GM12878 (cell line): ENCODE results near the gene RUNX3. TPM values are rescaled to one million over a fixed set of nuclear protein-coding genes. Genes with fewer than 3 reads are reported as not detected.

Experiments
- ATAC-seq: fragments of 200-7000 bp; cut with Tn5 transposase; 3 replicates; pipeline ENCODE4 v1.9.1; 2020; ENCODE audit warnings: mild to moderate bottlenecking, moderate library complexity
- BruUV-seq: library from RNA; stranded (reverse); fragments of 400-500 nt; replicated peaks from 2 replicates; lab custom pipeline; 2021; lab: Mats Ljungman, UMichigan
- CTCF ChIA-PET: fragments of 300-600 bp; sonication (Branson Sonifier 250); formaldehyde crosslinking; extraction: SDS; loops from one replicate; lab custom pipeline; 2021; ENCODE audit warnings: inconsistent platforms; lab: Yijun Ruan, JAX
- POLR2A ChIA-PET: fragments of 350-600 bp; formaldehyde crosslinking; extraction: SDS; loops from one replicate; lab custom pipeline; 2021; ENCODE audit warnings: inconsistent platforms; lab: Charles Lee
- RAD21 ChIA-PET: fragments of 300-600 bp; sonication (Branson Sonifier 250); formaldehyde crosslinking; loops from one replicate; lab custom pipeline; 2023; ENCODE audit warnings: antibody characterized with exemption; ENCODE audit not compliant: unreplicated experiment; lab: Charles Lee
- SMC1A ChIA-PET: fragments of 300-600 bp; sonication (Branson Sonifier 250); formaldehyde crosslinking; loops from one replicate; lab custom pipeline; 2023; ENCODE audit not compliant: unreplicated experiment, uncharacterized antibody; lab: Charles Lee
- DNase-seq: peaks from one replicate; pipeline ENCODE4 v3.0.0-alpha.2; 2011; ENCODE audit warnings: low read depth, low spot score
- FAIRE-seq: peaks from 3 replicates; lab custom pipeline; 2011; peaks lifted over from hg19 to GRCh38; lab: Jason Lieb, UNC
- H2AFZ ChIP-seq: 2 replicates; pipeline ENCODE4 v1.6.0; 2011; ENCODE audit warnings: low read depth, low read length, control low read depth; ENCODE audit not compliant: control insufficient read depth
- H3K27ac ChIP-seq: 2 replicates; pipeline ENCODE4 v1.5.1; 2011; ENCODE audit warnings: control low read depth; ENCODE audit not compliant: control insufficient read depth, insufficient read depth
- H3K27me3 ChIP-seq, 2 experiments: replicated peaks in 1 of 2; 2 replicates each; pipeline versions ENCODE4 v1.6.0 to v1.6.1; 2011; ENCODE audit warnings: low read length in 1 of 2; ENCODE audit not compliant: control insufficient read depth in 2 of 2, insufficient read depth in 2 of 2
- H3K36me3 ChIP-seq, 2 experiments: 2 replicates each; pipeline ENCODE4 v1.5.1; 2011; ENCODE audit warnings: low read length in 1 of 2; ENCODE audit not compliant: control insufficient read depth in 2 of 2, insufficient read depth in 2 of 2
- H3K4me1 ChIP-seq: 2 replicates; pipeline ENCODE4 v1.6.1; 2011; ENCODE audit warnings: mild to moderate bottlenecking, low read length, moderate library complexity, mixed read lengths; ENCODE audit not compliant: control insufficient read depth, insufficient read depth
- H3K4me2 ChIP-seq: 2 replicates; pipeline ENCODE4 v1.6.0; 2011; ENCODE audit warnings: control low read depth; ENCODE audit not compliant: control insufficient read depth, insufficient read depth
- H3K4me3 ChIP-seq: fragments of 200-600 bp; sonication (generic); 2 replicates; pipeline ENCODE4 v1.5.1; 2016
- H3K79me2 ChIP-seq: 2 replicates; pipeline ENCODE4 v1.6.0; 2011; ENCODE audit warnings: low read length; ENCODE audit not compliant: control insufficient read depth, insufficient read depth
- H3K9ac ChIP-seq: 2 replicates; pipeline ENCODE4 v1.8.0; 2011; ENCODE audit warnings: low read length, control low read depth, mixed read lengths; ENCODE audit not compliant: control insufficient read depth, insufficient read depth
- H3K9me3 ChIP-seq: replicated peaks from 3 replicates; pipeline ENCODE4 v1.5.1; 2011; ENCODE audit warnings: mild to moderate bottlenecking, low read length; ENCODE audit not compliant: control insufficient read depth, insufficient read depth
- H4K20me1 ChIP-seq: 2 replicates; pipeline ENCODE4 v1.6.0; 2011; ENCODE audit not compliant: control insufficient read depth, insufficient read depth
- ATF7 ChIP-seq: fragments of 450-650 bp; IDR thresholded peaks from 2 replicates; pipeline ENCODE4 v1.6.1; 2016; ENCODE audit warnings: low read depth, mild to moderate bottlenecking
- BHLHE40 ChIP-seq, 2 experiments: fragments of 450-650 bp in 1 of 2; IDR thresholded peaks; 2 replicates each; pipeline ENCODE4 v1.6.1; 2011 to 2017; ENCODE audit warnings: low read depth in 2 of 2, borderline replicate concordance in 1 of 2, improper control_type of control experiment in 1 of 2, low read length in 1 of 2, mild to moderate bottlenecking in 1 of 2
- CBX3 ChIP-seq: fragments of 200-600 bp; sonication (generic); IDR thresholded peaks from 2 replicates; pipeline ENCODE4 v1.6.1; 2016; ENCODE audit warnings: low read depth, borderline replicate concordance
- CEBPB ChIP-seq, 2 experiments: fragments of 150-350 bp in 1 of 2; IDR thresholded peaks; 2 replicates each; pipeline ENCODE4 v1.6.1; 2012 to 2014; ENCODE audit warnings: low read depth in 2 of 2, low read length in 2 of 2, borderline replicate concordance in 1 of 2, inconsistent platforms in 1 of 2
- DPF2 ChIP-seq: fragments of 450-650 bp; IDR thresholded peaks from 2 replicates; pipeline ENCODE4 v1.6.1; 2017; ENCODE audit warnings: mild to moderate bottlenecking
- GABPA ChIP-seq: IDR thresholded peaks from 2 replicates; pipeline ENCODE4 v1.6.1; 2014; ENCODE audit warnings: antibody characterized with exemption, low read depth, mild to moderate bottlenecking, inconsistent platforms
- HCFC1 ChIP-seq: fragments of 150-350 bp; IDR thresholded peaks from 2 replicates; pipeline ENCODE4 v1.6.1; 2014; ENCODE audit warnings: low read length
- IRF4 ChIP-seq: IDR thresholded peaks from 2 replicates; pipeline ENCODE4 v1.6.1; 2011; ENCODE audit warnings: low read depth, low read length
- KDM1A ChIP-seq: fragments of 200-600 bp; sonication (generic); IDR thresholded peaks from 2 replicates; pipeline ENCODE4 v1.6.1; 2016; ENCODE audit warnings: borderline replicate concordance
- MYB ChIP-seq: fragments of 150-350 bp; IDR thresholded peaks from 2 replicates; pipeline ENCODE4 v1.6.1; 2014; ENCODE audit warnings: mild to moderate bottlenecking, low read depth, low read length, borderline replicate concordance
- NBN ChIP-seq: fragments of 450-650 bp; IDR thresholded peaks from 2 replicates; pipeline ENCODE4 v1.6.1; 2016
- NFIC ChIP-seq: IDR thresholded peaks from 2 replicates; pipeline ENCODE4 v1.6.1; 2012; ENCODE audit warnings: low read depth, mild to moderate bottlenecking, inconsistent platforms, low read length, moderate library complexity
- NFYA ChIP-seq: IDR thresholded peaks from 2 replicates; pipeline ENCODE4 v1.6.1; 2011; ENCODE audit warnings: low read depth, mild to moderate bottlenecking, low read length, improper control_type of control experiment, borderline replicate concordance
- NR2C2 ChIP-seq: IDR thresholded peaks from 2 replicates; pipeline ENCODE4 v1.6.1; 2011; ENCODE audit warnings: borderline replicate concordance, low read depth; ENCODE audit not compliant: control insufficient read depth, insufficient read length
- POLR2A ChIP-seq: IDR thresholded peaks from 2 replicates; pipeline ENCODE4 v1.6.1; 2011; ENCODE audit warnings: low read depth, mild to moderate bottlenecking, low read length
- POLR2AphosphoS5 ChIP-seq: IDR thresholded peaks from 2 replicates; pipeline ENCODE4 v1.6.1; 2011; ENCODE audit warnings: mild to moderate bottlenecking, low read length, inconsistent platforms
- RAD21 ChIP-seq: IDR thresholded peaks from 2 replicates; pipeline ENCODE4 v1.6.1; 2011; ENCODE audit warnings: mild to moderate bottlenecking, low read depth, low read length, moderate library complexity; ENCODE audit not compliant: insufficient read depth
- RCOR1 ChIP-seq: conservative IDR thresholded peaks from 2 replicates; pipeline ENCODE4 v1.6.1; 2012; ENCODE audit warnings: low read depth, low read length, improper control_type of control experiment
- SIN3A ChIP-seq: IDR thresholded peaks from 2 replicates; pipeline ENCODE4 v1.6.1; 2012; ENCODE audit warnings: low read depth, low read length, improper control_type of control experiment
- SPI1 ChIP-seq: IDR thresholded peaks from 2 replicates; pipeline ENCODE4 v1.6.1; 2011; ENCODE audit warnings: low read depth, mild to moderate bottlenecking, low read length, moderate library complexity, borderline replicate concordance; ENCODE audit not compliant: insufficient read depth
- ZBTB11 ChIP-seq: fragments of 450-650 bp; formaldehyde crosslinking; IDR thresholded peaks from 2 replicates; pipeline ENCODE4 v1.5.0; 2022; ENCODE audit warnings: mild to moderate bottlenecking, missing genetic modification characterization
- WGBS: methylation state at CpG from one replicate; pipeline ENCODE4 v1.1.6; 2016; ENCODE audit warnings: low lambda C conversion rate; ENCODE audit not compliant: insufficient replicate concordance, insufficient coverage; ENCODE audit errors: missing lambda C conversion rate; 5-methylcytosine and 5-hydroxymethylcytosine counted together
- in situ Hi-C: fragments of 300-500 bp; cut with MboI; formaldehyde crosslinking; loops from 9 replicates; pipeline ENCODE4 v1.14.3; 2018; ENCODE audit warnings: mixed read lengths
- intact Hi-C: fragments of 100-400 bp; cut with micrococcal nuclease; formaldehyde crosslinking; loops from one replicate; pipeline ENCODE4 v1.14.2; 2022; ENCODE audit not compliant: unreplicated experiment
- polyA plus RNA-seq, 11 experiments: library from polyadenylated mRNA; depleted of rRNA in 4 of 11; unstranded in 6 of 11; stranded (reverse) in 5 of 11; fragments of >200 nt; fragmentation: Nextera tagmentation in 4 of 11; fragmentation: Illumina TruSeq in 1 of 11; extraction: Ambion mirVana in 4 of 11; extraction: Trizol in 1 of 11; gene quantifications; 1 replicate in 1 of 11; 2 replicates in 10 of 11; pipeline versions ENCODE4 v1.2.1 to v1.2.3, GENCODE V29; 2011 to 2016; ENCODE audit warnings: inconsistent platforms in 2 of 11, missing spikeins in 2 of 11, low read depth in 1 of 11
- total RNA-seq, 4 experiments: library from RNA; depleted of rRNA in 3 of 4; stranded (reverse); fragments of >200 nt in 3 of 4; fragmentation: Illumina TruSeq in 1 of 4; extraction: Trizol in 1 of 4; gene quantifications; 2 replicates each; pipeline versions ENCODE4 v1.2.1 to v1.2.3, GENCODE V29; 2013 to 2021

Gene RUNX3
- total and polyA plus RNA-seq, 10 of the 15 experiments (the other 5 are each of a cell fraction or from before 2014, with no cell fraction given): 19.0 to 151 (median 31.4) TPM

- WGBS: 1% methylated on average over 32 of the region's 32 CpGs
- Histone ChIP-seq H3K4me2 (peak overlapping the region; percentile 74), H3K9ac (peak overlapping the region; percentile 91), H3K27ac (peak overlapping the region; percentile 98), H3K4me3 (peak overlapping the region; percentile 97), H3K9me3 (no peaks in the 10 kb centered on the region), H3K4me1 (peaks cover 29% of the 10 kb centered on the region), H3K79me2 (peaks cover 50% of the 10 kb centered on the region), H3K36me3 (no peaks in the 10 kb centered on the region; a peak in 2 of 4 replicates), H4K20me1 (peaks cover 2% of the 10 kb centered on the region; the same call in 1 of the 2 replicates), H3K27me3 (no peaks in the 10 kb centered on the region), H2AFZ (no peak overlapping the region)
- ChIA-PET SMC1A (interaction anchor here (0.6 to 18.5 kb wide), 16 partner anchors 12 to 240 kb away, joined by 3 to 391 read pairs (median 6); partner anchors contain the start of gene RUNX3), POLR2A (interaction anchor here (0.7 to 13.4 kb wide), 13 partner anchors 9 to 267 kb away, joined by 3 to 220 read pairs (median 8); partner anchors contain the start of genes CLIC4 and SYF2), RAD21 (interaction anchor here (0.6 to 10.4 kb wide), 20 partner anchors 9 to 232 kb away, joined by 3 to 214 read pairs (median 4); partner anchors contain the start of genes CLIC4 and RUNX3), CTCF (interaction anchor here (0.7 to 18.6 kb wide), 12 partner anchors 13 to 240 kb away, joined by 3 to 396 read pairs (median 4); partner anchors contain the start of gene RUNX3)
- peak; percentile 81 for ATAC-seq
- in situ Hi-C loops: loop anchor here (5.0 kb wide), 2 partner anchors 67 to 137 kb away; no protein-coding TSS in a partner anchor
- FAIRE-seq: peak; percentile 95
- intact Hi-C loops: loop anchor here (1.0 to 2.0 kb wide), 3 partner anchors 30 to 67 kb away; no protein-coding TSS in a partner anchor
- DNase-seq: peak; percentile 96
- no TSS peak for BruUV-seq
- TF ChIP-seq SIN3A (peak; percentile 67; the same call in 1 of the 2 replicates), HCFC1 (peak; percentile 25; the same call in 1 of the 2 replicates), BHLHE40 (IDR thresholded peaks at IDR 0.05; ENCODE audit: borderline replicate concordance in 1 of 2, low read depth in 2 of 2, low read length in 1 of 2) (peak; percentile 89 to 95), NFYA (no peak; the same call in 1 of the 2 replicates), NR2C2 (no peak), IRF4 (peak; percentile 76), POLR2AphosphoS5 (peak; percentile 96), ZBTB11 (CRISPR knock-in tag) (0 out of 2 replicates have a peak, but pooled peaks have one; percentile 30), GABPA (no peak), SPI1 (peak; percentile 80), POLR2A (peak; percentile 86), KDM1A (no peak), DPF2 (peak; percentile 75; the same call in 1 of the 2 replicates), RAD21 (peak; percentile 19; the same call in 1 of the 2 replicates), MYB (peak; percentile 47; the same call in 1 of the 2 replicates), RCOR1 (peak; percentile 84; the same call in 1 of the 2 replicates), CEBPB (IDR thresholded peaks at IDR 0.05; ENCODE audit: borderline replicate concordance in 1 of 2, low read depth in 2 of 2, low read length in 2 of 2) (no peak), NBN (peak; percentile 84; the same call in 1 of the 2 replicates), NFIC (no peak), CBX3 (no peak), ATF7 (peak; percentile 90)
Observed at GRCh38 chr1:24964811-24965570, 34.9 kb upstream of the RUNX3 start.
